DOHH2 (cell line): ENCODE results near the gene ICOS.

ENCODE experiments used
- H3F3A ChIP-seq: fragments of 200-600 bp; sonication (generic), shearing (Covaris generic); 2 replicates; pipeline ENCODE4 v1.6.0; 2016; ENCODE audit warnings: antibody characterized with exemption, mild to moderate bottlenecking; ENCODE audit not compliant: control insufficient read depth, insufficient read depth
- H3K27ac ChIP-seq: fragments of 200-600 bp; sonication (generic); 2 replicates; pipeline ENCODE4 v1.5.1; 2014; ENCODE audit warnings: low read depth, mild to moderate bottlenecking, low read length, moderate library complexity
- H3K27me3 ChIP-seq: fragments of 200-600 bp; sonication (generic); 2 replicates; pipeline ENCODE4 v1.6.1; 2014; ENCODE audit warnings: mild to moderate bottlenecking, low read length, mixed read lengths; ENCODE audit not compliant: control insufficient read depth
- H3K36me3 ChIP-seq: fragments of 200-600 bp; sonication (generic); 2 replicates; pipeline ENCODE4 v1.6.1; 2014; ENCODE audit warnings: mild to moderate bottlenecking, low read length, moderate library complexity, mixed read lengths; ENCODE audit not compliant: control insufficient read depth
- H3K4me1 ChIP-seq: fragments of 200-600 bp; sonication (generic); 2 replicates; pipeline ENCODE4 v1.6.1; 2014; ENCODE audit warnings: mild to moderate bottlenecking, low read length, mixed read lengths; ENCODE audit not compliant: control insufficient read depth
- H3K4me2 ChIP-seq: fragments of 200-600 bp; sonication (generic); 2 replicates; pipeline ENCODE4 v1.6.0; 2014; ENCODE audit warnings: mild to moderate bottlenecking, low read length, moderate library complexity
- H3K4me3 ChIP-seq: fragments of 200-600 bp; sonication (generic); 2 replicates; pipeline ENCODE4 v1.5.1; 2014; ENCODE audit warnings: mild to moderate bottlenecking, low read length, mixed read lengths
- H3K79me2 ChIP-seq: fragments of 200-600 bp; sonication (generic); 2 replicates; pipeline ENCODE4 v1.6.1; 2014; ENCODE audit warnings: mild to moderate bottlenecking, low read length, mixed read lengths; ENCODE audit not compliant: control insufficient read depth
- H3K9me2 ChIP-seq: fragments of 200-600 bp; sonication (generic); replicated peaks from 2 replicates; pipeline ENCODE4 v1.6.1; 2014; ENCODE audit warnings: mild to moderate bottlenecking, low read length, mixed read lengths; ENCODE audit not compliant: control insufficient read depth
- H3K9me3 ChIP-seq: fragments of 200-600 bp; sonication (generic); 2 replicates; pipeline ENCODE4 v1.6.1; 2014; ENCODE audit warnings: antibody characterized with exemption, low read length, mixed read lengths; ENCODE audit not compliant: control insufficient read depth, insufficient read depth
- H4K20me1 ChIP-seq: fragments of 200-600 bp; sonication (generic); 2 replicates; pipeline ENCODE4 v1.6.0; 2014; ENCODE audit warnings: low read depth, mild to moderate bottlenecking, antibody characterized with exemption, low read length, moderate library complexity; ENCODE audit not compliant: control insufficient read depth, insufficient read depth
- EZH2phosphoT487 ChIP-seq: fragments of 200-600 bp; sonication (generic); IDR thresholded peaks from 2 replicates; pipeline ENCODE4 v1.6.1; 2017; ENCODE audit warnings: borderline replicate concordance, mild to moderate bottlenecking, antibody characterized with exemption, low read length, moderate library complexity, mixed read lengths
- TF ChIP-seq, protein P1 (sequence below): fragments of 200-600 bp; sonication (generic); IDR thresholded peaks from one replicate; pipeline ENCODE4 v1.5.1; 2014; ENCODE audit warnings: antibody characterized with exemption, mild to moderate bottlenecking, low read depth, low read length; ENCODE audit not compliant: poor library complexity, severe bottlenecking

The ICOS gene, protein sequence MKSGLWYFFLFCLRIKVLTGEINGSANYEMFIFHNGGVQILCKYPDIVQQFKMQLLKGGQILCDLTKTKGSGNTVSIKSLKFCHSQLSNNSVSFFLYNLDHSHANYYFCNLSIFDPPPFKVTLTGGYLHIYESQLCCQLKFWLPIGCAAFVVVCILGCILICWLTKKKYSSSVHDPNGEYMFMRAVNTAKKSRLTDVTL

DNA sequence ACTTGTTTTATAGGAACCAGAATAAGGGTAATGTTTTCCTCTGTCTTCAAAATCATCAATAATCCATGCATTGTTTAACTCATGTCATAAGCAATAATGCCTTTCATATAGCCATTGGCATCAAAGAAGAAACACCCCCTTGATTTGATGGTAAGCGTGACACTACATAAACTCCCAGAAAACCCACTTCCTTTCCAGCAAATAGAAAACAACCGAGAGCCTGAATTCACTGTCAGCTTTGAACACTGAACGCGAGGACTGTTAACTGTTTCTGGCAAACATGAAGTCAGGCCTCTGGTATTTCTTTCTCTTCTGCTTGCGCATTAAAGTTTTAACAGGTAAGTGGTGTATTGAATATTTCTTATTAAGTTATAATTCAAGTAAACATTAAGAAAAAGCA lies at the start of gene ICOS:
ICOS (plus strand) TSS at position 229 of the 400 bp plus-strand sequence; CDS start at position 281, 52 bp downstream.
- Histone ChIP-seq H3K4me2 (no peak within 1 kb of the TSS), H3K4me3 (no peak within 1 kb of the TSS), H3F3A (no peaks in the 10 kb centered on the region), H4K20me1 (no peaks in the 10 kb centered on the region), H3K36me3 (no peaks in the 10 kb centered on the region), H3K9me2 (no peaks in the 10 kb centered on the region), H3K27ac (no peak within 1 kb of the TSS), H3K27me3 (no peaks in the 10 kb centered on the region), H3K9me3 (no peaks in the 10 kb centered on the region), H3K79me2 (no peaks in the 10 kb centered on the region), H3K4me1 (no peaks in the 10 kb centered on the region)
- TF ChIP-seq EZH2phosphoT487, result no peak
- TF ChIP-seq, protein P1, sequence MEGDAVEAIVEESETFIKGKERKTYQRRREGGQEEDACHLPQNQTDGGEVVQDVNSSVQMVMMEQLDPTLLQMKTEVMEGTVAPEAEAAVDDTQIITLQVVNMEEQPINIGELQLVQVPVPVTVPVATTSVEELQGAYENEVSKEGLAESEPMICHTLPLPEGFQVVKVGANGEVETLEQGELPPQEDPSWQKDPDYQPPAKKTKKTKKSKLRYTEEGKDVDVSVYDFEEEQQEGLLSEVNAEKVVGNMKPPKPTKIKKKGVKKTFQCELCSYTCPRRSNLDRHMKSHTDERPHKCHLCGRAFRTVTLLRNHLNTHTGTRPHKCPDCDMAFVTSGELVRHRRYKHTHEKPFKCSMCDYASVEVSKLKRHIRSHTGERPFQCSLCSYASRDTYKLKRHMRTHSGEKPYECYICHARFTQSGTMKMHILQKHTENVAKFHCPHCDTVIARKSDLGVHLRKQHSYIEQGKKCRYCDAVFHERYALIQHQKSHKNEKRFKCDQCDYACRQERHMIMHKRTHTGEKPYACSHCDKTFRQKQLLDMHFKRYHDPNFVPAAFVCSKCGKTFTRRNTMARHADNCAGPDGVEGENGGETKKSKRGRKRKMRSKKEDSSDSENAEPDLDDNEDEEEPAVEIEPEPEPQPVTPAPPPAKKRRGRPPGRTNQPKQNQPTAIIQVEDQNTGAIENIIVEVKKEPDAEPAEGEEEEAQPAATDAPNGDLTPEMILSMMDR, result no peak

DNA sequence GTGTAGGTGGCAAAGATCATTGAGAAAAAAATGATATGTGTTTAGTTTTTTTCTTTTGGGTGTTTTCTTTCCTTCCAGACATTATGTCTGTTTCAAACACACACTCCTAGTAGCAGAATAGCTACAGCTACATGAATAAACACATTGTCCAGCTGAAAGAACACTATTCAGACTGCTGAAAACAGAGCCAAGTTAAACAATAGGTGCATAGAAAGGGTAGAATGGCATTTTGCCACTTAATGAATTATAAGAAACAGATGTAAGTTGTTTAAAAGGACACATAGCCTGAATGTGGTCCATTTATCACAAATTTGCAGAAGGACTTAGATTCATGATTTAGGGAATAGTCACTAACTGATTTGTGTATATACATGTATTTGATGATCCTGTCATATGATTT lies 48.9 kb upstream of the ICOS start:
- no peaks in the 10 kb centered on the region for H3K9me2 ChIP-seq
- H4K20me1 ChIP-seq, result no peaks in the 10 kb centered on the region
- H3K4me2 ChIP-seq, result no peak overlapping the region
- no peaks in the 10 kb centered on the region for H3K4me1 ChIP-seq
- 0 out of 2 replicates have a peak, but pooled peaks cover 7% of the 10 kb centered on the region for H3K27me3 ChIP-seq
- no peaks in the 10 kb centered on the region for H3K79me2 ChIP-seq
- TF ChIP-seq, protein P1, result no peak
- TF ChIP-seq EZH2phosphoT487, result no peak
- H3K36me3 ChIP-seq, result no peaks in the 10 kb centered on the region
- no peaks in the 10 kb centered on the region; the same call in 1 of the 2 replicates for H3K9me3 ChIP-seq
- H3K27ac ChIP-seq, result no peak overlapping the region
- no peak overlapping the region for H3K4me3 ChIP-seq
- no peaks in the 10 kb centered on the region for H3F3A ChIP-seq

DNA sequence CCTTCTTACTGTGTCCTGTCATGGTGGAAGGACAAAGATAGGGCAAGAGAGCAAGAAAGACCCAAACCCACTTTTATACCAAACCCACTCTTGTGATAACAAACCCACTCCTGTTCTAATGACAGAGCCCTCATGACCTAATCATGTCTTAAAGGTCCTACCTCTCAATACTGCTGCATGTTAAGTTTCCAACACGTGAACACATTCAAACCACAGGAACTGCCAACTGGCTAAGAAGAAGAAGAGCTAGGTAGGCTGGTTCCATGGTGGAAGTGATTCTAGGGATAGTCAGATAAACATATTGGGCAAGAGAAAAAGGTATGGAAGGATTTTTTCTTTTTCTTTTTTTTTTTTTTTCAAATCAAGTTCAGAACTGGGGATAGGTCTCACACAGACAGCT lies 47.0 kb upstream of the ICOS start:
- H3K4me3 ChIP-seq, result no peak overlapping the region
- no peak overlapping the region for H3K27ac ChIP-seq
- no peaks in the 10 kb centered on the region for H3K36me3 ChIP-seq
- H3K9me2 ChIP-seq, result no peaks in the 10 kb centered on the region
- H3K4me1 ChIP-seq, result no peaks in the 10 kb centered on the region
- no peak overlapping the region for H3K4me2 ChIP-seq
- TF ChIP-seq, protein P1, result no peak
- no peak for TF ChIP-seq EZH2phosphoT487
- no peaks in the 10 kb centered on the region for H4K20me1 ChIP-seq
- H3F3A ChIP-seq, result no peaks in the 10 kb centered on the region
- no peaks in the 10 kb centered on the region; the same call in 1 of the 2 replicates for H3K9me3 ChIP-seq
- H3K79me2 ChIP-seq, result no peaks in the 10 kb centered on the region
- peaks cover 11% of the 10 kb centered on the region; the same call in 1 of the 2 replicates for H3K27me3 ChIP-seq
